NB4 (cell line): ENCODE data around the gene BSG.

ENCODE experiments used
- DNase-seq: peaks from one replicate; pipeline ENCODE4 v3.0.0; 2010; ENCODE audit warnings: low read depth
- H3K4me3 ChIP-seq: one replicate; pipeline ENCODE4 v1.5.1; 2011; ENCODE audit warnings: mild to moderate bottlenecking, low read depth, low read length, moderate library complexity
- CTCF ChIP-seq: IDR thresholded peaks from one replicate; pipeline ENCODE4 v1.5.1; 2012; ENCODE audit warnings: low read depth, low read length
- MYC ChIP-seq: IDR thresholded peaks from 2 replicates; pipeline ENCODE4 v1.6.1; 2011; ENCODE audit warnings: low read depth, low read length
- POLR2A ChIP-seq: IDR thresholded peaks from 2 replicates; pipeline ENCODE4 v1.6.1; 2011; ENCODE audit warnings: mild to moderate bottlenecking; ENCODE audit not compliant: insufficient read length; ENCODE audit errors: extremely low read depth
- TF ChIP-seq, protein P1 (sequence below): IDR thresholded peaks from 2 replicates; pipeline ENCODE4 v1.6.1; 2011; ENCODE audit warnings: low read depth, low read length

The BSG gene

DNA sequence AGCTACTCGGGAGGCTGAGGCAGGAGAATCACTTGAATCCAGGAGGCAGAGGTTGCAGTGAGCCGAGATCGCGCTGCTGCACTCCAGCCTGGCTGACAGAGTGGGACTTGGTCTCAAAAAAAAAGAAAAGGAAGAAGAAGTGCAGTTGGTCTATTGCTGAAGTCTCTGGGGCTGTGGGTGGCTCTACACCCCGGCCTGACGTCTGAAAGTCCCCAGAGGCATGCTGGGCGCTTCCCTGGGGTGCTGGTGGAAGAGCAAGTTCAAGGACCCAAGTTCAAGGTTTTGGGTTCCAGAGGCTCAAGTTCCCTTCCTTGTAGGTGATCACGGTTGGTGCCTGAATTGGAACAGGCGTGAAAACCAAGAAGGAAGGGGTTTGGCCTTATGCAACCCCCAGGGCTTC, 21.1 kb downstream of the BSG start:
- TF ChIP-seq MYC = no peak
- TF ChIP-seq, protein P1, sequence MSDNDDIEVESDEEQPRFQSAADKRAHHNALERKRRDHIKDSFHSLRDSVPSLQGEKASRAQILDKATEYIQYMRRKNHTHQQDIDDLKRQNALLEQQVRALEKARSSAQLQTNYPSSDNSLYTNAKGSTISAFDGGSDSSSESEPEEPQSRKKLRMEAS = no peak
- TF ChIP-seq POLR2A = no peak
- no peak for TF ChIP-seq CTCF
- DNase-seq = peak; percentile 56
- H3K4me3 ChIP-seq = no peak overlapping the region

- TF ChIP-seq POLR2A (no peak), CTCF (no peak), MYC (no peak)
- TF ChIP-seq, protein P1 = no peak
- no peak for DNase-seq
- no peak overlapping the region for H3K4me3 ChIP-seq
Observed at GRCh38 chr19:594265-594870, 22.0 kb downstream of the BSG start.

GRCh38 chr19:595326-596262, 23.2 kb downstream of the BSG start:
- TF ChIP-seq MYC (no peak), POLR2A (no peak), CTCF (no peak)
- TF ChIP-seq, protein P1 = no peak
- H3K4me3 ChIP-seq = no peak overlapping the region
- no peak for DNase-seq

GRCh38 chr19:596263-596655, 23.9 kb downstream of the BSG start:
- no peak for DNase-seq
- no peak overlapping the region for H3K4me3 ChIP-seq
- no peak for TF ChIP-seq POLR2A
- TF ChIP-seq CTCF = no peak
- TF ChIP-seq, protein P1 = no peak
- no peak for TF ChIP-seq MYC

GRCh38 chr19:597406-598315, 25.3 kb downstream of the BSG start:
- no peak overlapping the region for H3K4me3 ChIP-seq
- no peak for TF ChIP-seq MYC
- TF ChIP-seq, protein P1 = no peak
- no peak for TF ChIP-seq POLR2A
- no peak for TF ChIP-seq CTCF
- no peak for DNase-seq
